ENCODE results near the gene GPC5.
A peak's percentile ranks its signal among the peaks of the same experiment; 100 is the strongest.

Gene GPC5

GRCh38 chr13:91721413-91721812, 323.0 kb downstream of the GPC5 start:
- H3K23ac ChIP-seq (ENCODE audit: low read length): no peak overlapping the region
- H2BK5ac ChIP-seq (ENCODE audit: low read depth, low read length, poor library complexity): no peak overlapping the region
- no peak overlapping the region for H2BK12ac ChIP-seq (ENCODE audit: low read length)
- no peak overlapping the region for H2BK120ac ChIP-seq (ENCODE audit: insufficient read depth, low read length, poor library complexity)
- no peaks in the 10 kb centered on the region for H3K27me3 ChIP-seq (ENCODE audit: insufficient read depth, low read length)
- no peak overlapping the region for H4K12ac ChIP-seq (ENCODE audit: low read depth, low read length)
- WGBS (ENCODE audit: extremely low coverage, insufficient coverage, insufficient read length): no CpG with 5 or more reads among the region's 3 CpGs
- no peaks in the 10 kb centered on the region for H3K36me3 ChIP-seq (ENCODE audit: control insufficient read depth in 1 of 2, insufficient read depth in 2 of 2, low read length in 2 of 2)
- no peaks in the 10 kb centered on the region for H3K4me1 ChIP-seq (ENCODE audit: control insufficient read depth in 1 of 2, insufficient read depth in 2 of 2, low read length in 2 of 2)
- no peak overlapping the region for H3K4me3 ChIP-seq (ENCODE audit: low read depth, low read length)
- H3K18ac ChIP-seq (ENCODE audit: low read length): no peak overlapping the region
- no peak overlapping the region for H4K8ac ChIP-seq (ENCODE audit: low read depth, low read length)
- H3K27ac ChIP-seq (ENCODE audit: low read depth, low read length): no peak overlapping the region
- no peak overlapping the region for H2AK5ac ChIP-seq (ENCODE audit: low read length)
- no peak overlapping the region for H2AFZ ChIP-seq (ENCODE audit: insufficient read depth, low read length, poor library complexity)
- no peak overlapping the region for H3K9ac ChIP-seq (ENCODE audit: low read length)
- H3K79me1 ChIP-seq (ENCODE audit: low read length): no peaks in the 10 kb centered on the region
- no peaks in the 10 kb centered on the region for H3K79me2 ChIP-seq (ENCODE audit: control insufficient read depth, insufficient read depth, low read length, poor library complexity)
- H3K4ac ChIP-seq (ENCODE audit: low read depth, low read length): no peak overlapping the region
- no peak overlapping the region for H3K4me2 ChIP-seq (ENCODE audit: low read length)
- no peaks in the 10 kb centered on the region for H3K9me3 ChIP-seq (ENCODE audit: insufficient read depth, low read depth, low read length)
- H4K91ac ChIP-seq (ENCODE audit: low read depth, low read length): no peak overlapping the region
- no peak overlapping the region for H3K14ac ChIP-seq (ENCODE audit: low read length)
- DNase-seq: no peak

DNA sequence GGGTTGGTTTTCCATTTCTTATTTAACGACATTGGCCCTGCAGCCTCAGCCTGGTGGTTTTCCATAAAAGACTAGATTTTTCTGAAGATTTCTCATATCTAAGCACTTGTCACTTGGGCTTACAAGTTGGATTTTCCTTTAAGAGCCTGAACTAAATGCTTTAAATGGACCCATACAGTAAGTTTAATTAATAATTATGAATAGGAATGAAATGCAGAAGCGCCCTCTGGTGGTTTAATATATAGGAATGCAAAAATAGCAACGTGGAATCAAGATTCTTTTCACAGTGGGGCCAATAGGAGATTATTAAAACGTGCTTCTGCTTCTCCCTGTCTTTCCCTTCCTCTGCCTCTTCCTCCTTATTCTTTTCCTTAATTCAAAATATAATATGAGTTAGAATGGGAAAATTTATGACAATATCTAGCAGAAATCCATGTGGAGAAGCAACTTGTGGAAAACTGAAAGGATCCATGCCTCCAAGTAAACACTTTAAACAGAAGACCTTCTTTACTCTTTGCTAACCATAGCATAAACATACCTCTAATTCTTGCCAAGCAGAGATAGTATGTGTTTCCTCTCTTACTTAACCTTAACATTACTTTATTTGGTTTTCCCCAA, 324.0 kb downstream of the GPC5 start:
- H2BK12ac ChIP-seq (ENCODE audit: low read length): no peak overlapping the region

GRCh38 chr13:91724591-91724990, 326.2 kb downstream of the GPC5 start:
- Histone ChIP-seq H3K4me3 (ENCODE audit: low read depth, low read length) (no peak overlapping the region), H3K79me1 (ENCODE audit: low read length) (no peaks in the 10 kb centered on the region), H3K27me3 (ENCODE audit: insufficient read depth, low read length) (no peaks in the 10 kb centered on the region), H3K4me2 (ENCODE audit: low read length) (no peak overlapping the region), H3K27ac (ENCODE audit: low read depth, low read length) (no peak overlapping the region), H2BK120ac (ENCODE audit: insufficient read depth, low read length, poor library complexity) (no peak overlapping the region), H2AFZ (ENCODE audit: insufficient read depth, low read length, poor library complexity) (no peak overlapping the region), H3K4ac (ENCODE audit: low read depth, low read length) (no peak overlapping the region), H3K9me3 (ENCODE audit: insufficient read depth, low read depth, low read length) (no peaks in the 10 kb centered on the region), H3K4me1 (ENCODE audit: control insufficient read depth in 1 of 2, insufficient read depth in 2 of 2, low read length in 2 of 2) (no peaks in the 10 kb centered on the region), H4K8ac (ENCODE audit: low read depth, low read length) (no peak overlapping the region), H4K91ac (ENCODE audit: low read depth, low read length) (no peak overlapping the region), H2BK5ac (ENCODE audit: low read depth, low read length, poor library complexity) (no peak overlapping the region), H3K18ac (ENCODE audit: low read length) (no peak overlapping the region), H3K23ac (ENCODE audit: low read length) (no peak overlapping the region), H3K9ac (ENCODE audit: low read length) (no peak overlapping the region), H2AK5ac (ENCODE audit: low read length) (no peak overlapping the region), H2BK12ac (ENCODE audit: low read length) (no peak overlapping the region), H3K79me2 (ENCODE audit: control insufficient read depth, insufficient read depth, low read length, poor library complexity) (no peaks in the 10 kb centered on the region), H4K12ac (ENCODE audit: low read depth, low read length) (no peak overlapping the region), H3K14ac (ENCODE audit: low read length) (no peak overlapping the region), H3K36me3 (ENCODE audit: control insufficient read depth in 1 of 2, insufficient read depth in 2 of 2, low read length in 2 of 2) (no peaks in the 10 kb centered on the region)
- no peak for DNase-seq
- no CpG with 5 or more reads among the region's 3 CpGs for WGBS (ENCODE audit: extremely low coverage, insufficient coverage, insufficient read length)

More for the DNA sequence above, 324.0 kb downstream of the GPC5 start:
- Histone ChIP-seq H3K4ac (ENCODE audit: low read depth, low read length) (no peak overlapping the region), H3K79me2 (ENCODE audit: control insufficient read depth, insufficient read depth, low read length, poor library complexity) (no peaks in the 10 kb centered on the region), H3K79me1 (ENCODE audit: low read length) (no peaks in the 10 kb centered on the region), H4K12ac (ENCODE audit: low read depth, low read length) (no peak overlapping the region), H4K8ac (ENCODE audit: low read depth, low read length) (no peak overlapping the region), H3K4me2 (ENCODE audit: low read length) (no peak overlapping the region), H3K4me3 (ENCODE audit: low read depth, low read length) (no peak overlapping the region), H3K14ac (ENCODE audit: low read length) (no peak overlapping the region), H3K9me3 (ENCODE audit: insufficient read depth, low read depth, low read length) (no peaks in the 10 kb centered on the region), H3K23ac (ENCODE audit: low read length) (no peak overlapping the region), H2AK5ac (ENCODE audit: low read length) (no peak overlapping the region), H2BK5ac (ENCODE audit: low read depth, low read length, poor library complexity) (no peak overlapping the region), H2BK120ac (ENCODE audit: insufficient read depth, low read length, poor library complexity) (no peak overlapping the region), H3K27me3 (ENCODE audit: insufficient read depth, low read length) (no peaks in the 10 kb centered on the region), H3K18ac (ENCODE audit: low read length) (no peak overlapping the region), H3K9ac (ENCODE audit: low read length) (no peak overlapping the region), H3K4me1 (ENCODE audit: control insufficient read depth in 1 of 2, insufficient read depth in 2 of 2, low read length in 2 of 2) (no peaks in the 10 kb centered on the region), H2AFZ (ENCODE audit: insufficient read depth, low read length, poor library complexity) (no peak overlapping the region), H3K36me3 (ENCODE audit: control insufficient read depth in 1 of 2, insufficient read depth in 2 of 2, low read length in 2 of 2) (no peaks in the 10 kb centered on the region), H3K27ac (ENCODE audit: low read depth, low read length) (no peak overlapping the region), H4K91ac (ENCODE audit: low read depth, low read length) (no peak overlapping the region)
- DNase-seq: peak in 1 of 2 donors; percentile 32
- no CpG with 5 or more reads among the region's 4 CpGs for WGBS (ENCODE audit: extremely low coverage, insufficient coverage, insufficient read length)

DNA sequence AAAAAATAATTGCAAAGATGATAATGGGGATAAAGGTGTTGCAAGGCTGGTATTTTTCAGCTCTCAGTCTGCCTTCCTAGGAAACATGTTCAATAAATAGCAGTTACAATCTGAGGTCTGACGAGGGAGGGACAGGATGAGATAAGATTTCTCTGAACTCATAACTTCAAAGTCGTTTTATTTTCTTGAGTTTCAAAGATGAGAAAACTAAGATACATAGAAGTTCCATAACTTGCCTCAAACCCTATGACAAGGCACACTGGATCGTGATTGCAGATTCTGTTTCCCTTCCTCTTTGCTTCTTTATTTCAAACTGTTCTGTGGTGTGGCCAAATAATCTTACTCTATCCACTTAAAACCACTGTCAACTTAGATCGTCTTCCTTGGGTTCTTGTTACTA, 327.2 kb downstream of the GPC5 start:
- Histone ChIP-seq H3K4me1 (ENCODE audit: control insufficient read depth in 1 of 2, insufficient read depth in 2 of 2, low read length in 2 of 2) (no peaks in the 10 kb centered on the region), H3K79me2 (ENCODE audit: control insufficient read depth, insufficient read depth, low read length, poor library complexity) (no peaks in the 10 kb centered on the region), H2BK12ac (ENCODE audit: low read length) (no peak overlapping the region), H4K12ac (ENCODE audit: low read depth, low read length) (no peak overlapping the region), H3K36me3 (ENCODE audit: control insufficient read depth in 1 of 2, insufficient read depth in 2 of 2, low read length in 2 of 2) (no peaks in the 10 kb centered on the region), H4K8ac (ENCODE audit: low read depth, low read length) (no peak overlapping the region), H2BK120ac (ENCODE audit: insufficient read depth, low read length, poor library complexity) (no peak overlapping the region), H3K4me2 (ENCODE audit: low read length) (no peak overlapping the region), H3K18ac (ENCODE audit: low read length) (no peak overlapping the region), H2AFZ (ENCODE audit: insufficient read depth, low read length, poor library complexity) (no peak overlapping the region), H3K23ac (ENCODE audit: low read length) (no peak overlapping the region), H2AK5ac (ENCODE audit: low read length) (no peak overlapping the region), H3K79me1 (ENCODE audit: low read length) (no peaks in the 10 kb centered on the region), H4K91ac (ENCODE audit: low read depth, low read length) (no peak overlapping the region), H3K9ac (ENCODE audit: low read length) (no peak overlapping the region), H3K4ac (ENCODE audit: low read depth, low read length) (no peak overlapping the region), H2BK5ac (ENCODE audit: low read depth, low read length, poor library complexity) (no peak overlapping the region), H3K27me3 (ENCODE audit: insufficient read depth, low read length) (no peaks in the 10 kb centered on the region), H3K9me3 (ENCODE audit: insufficient read depth, low read depth, low read length) (no peaks in the 10 kb centered on the region), H3K4me3 (ENCODE audit: low read depth, low read length) (no peak overlapping the region), H3K14ac (ENCODE audit: low read length) (no peak overlapping the region), H3K27ac (ENCODE audit: low read depth, low read length) (no peak overlapping the region)
- DNase-seq: no peak
- WGBS (ENCODE audit: extremely low coverage, insufficient coverage, insufficient read length): no CpG with 5 or more reads among the region's 4 CpGs
